Measurements from ENCODE around the gene EFCAB14. TPM values are rescaled to one million over a fixed set of nuclear protein-coding genes. Genes with fewer than 3 reads are reported as not detected.
"Not testable (repeated sequence)": the region's sequence is repeated elsewhere in the genome, so short reads cannot be mapped to it uniquely, and the experiment has no call there.

Gene EFCAB14
- polyA plus RNA-seq = 100 to 1,000 TPM in 1 of 3 donors, 10 to 100 TPM in 2; 85.8 to 145 (median 98.8) TPM

DNA sequence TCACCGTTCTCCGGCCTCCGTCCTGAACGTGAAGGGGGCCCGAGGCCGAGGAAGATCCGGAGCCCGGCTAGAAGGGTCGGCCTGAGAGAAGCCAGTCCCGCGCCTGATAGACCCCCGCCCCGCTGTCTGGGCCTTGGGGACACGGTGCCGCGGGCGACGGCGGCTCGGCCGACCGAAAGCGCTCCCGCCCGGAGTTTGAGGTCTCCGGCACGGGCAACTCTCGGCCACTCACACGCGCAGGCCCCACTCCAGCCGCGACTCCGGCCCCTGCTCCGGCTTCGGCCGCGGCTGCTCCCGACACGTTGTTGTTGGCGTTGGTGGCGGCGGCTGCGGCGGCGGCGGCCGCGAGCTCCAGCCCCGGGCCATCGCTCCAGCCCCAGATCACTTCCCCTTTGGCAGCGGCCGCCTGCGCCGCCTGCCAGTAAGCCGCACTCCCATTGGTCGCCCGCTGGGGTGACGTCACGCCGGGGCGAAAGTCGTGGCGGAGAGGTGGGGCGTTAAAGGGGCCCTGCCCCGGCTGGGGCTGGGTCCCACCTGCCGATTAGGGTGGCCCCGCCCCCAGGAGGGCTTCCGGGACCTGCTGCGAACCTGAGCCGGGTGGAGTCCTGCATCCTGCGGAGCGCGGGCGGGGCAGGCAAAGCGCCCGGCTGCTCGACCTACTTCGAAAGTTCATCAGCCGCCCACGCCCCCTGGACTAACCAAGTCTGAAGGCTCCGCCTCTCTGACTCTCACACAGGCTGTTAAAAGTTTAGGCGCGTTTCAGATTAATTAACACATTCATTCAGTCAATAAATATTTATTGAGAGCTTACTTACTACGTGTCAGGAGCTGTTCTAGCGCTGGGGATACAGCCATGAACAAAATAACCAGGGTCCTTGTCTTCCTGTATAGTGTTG, at the start of gene EFCAB14:
Gene EFCAB14 (minus strand): TSS at position 388 of the 896 bp plus-strand sequence. CDS start 1,027 bp downstream, outside the sequence.
- peaks cover 39 to 48% of the 10 kb centered on the region in 2 donors for H3K4me1 Mint-ChIP-seq
- peak within 1 kb of the TSS; percentile 89 to 93 (median 92) for H3K4me3 Mint-ChIP-seq
- H3K27me3 Mint-ChIP-seq (ENCODE audit: low read depth in 3 of 3) = peaks cover 6 to 10% (median 9%) of the 10 kb centered on the region in 3 donors
- H3K27ac Mint-ChIP-seq = peak within 1 kb of the TSS; percentile 87 to 95 (median 92)
- peak; percentile 98 to 99 (median 98) for DNase-seq
- H3K36me3 Mint-ChIP-seq = peaks cover 0 to 12% (median 5%) of the 10 kb centered on the region in 3 donors
- no peaks in the 10 kb centered on the region for H3K9me3 Mint-ChIP-seq

DNA sequence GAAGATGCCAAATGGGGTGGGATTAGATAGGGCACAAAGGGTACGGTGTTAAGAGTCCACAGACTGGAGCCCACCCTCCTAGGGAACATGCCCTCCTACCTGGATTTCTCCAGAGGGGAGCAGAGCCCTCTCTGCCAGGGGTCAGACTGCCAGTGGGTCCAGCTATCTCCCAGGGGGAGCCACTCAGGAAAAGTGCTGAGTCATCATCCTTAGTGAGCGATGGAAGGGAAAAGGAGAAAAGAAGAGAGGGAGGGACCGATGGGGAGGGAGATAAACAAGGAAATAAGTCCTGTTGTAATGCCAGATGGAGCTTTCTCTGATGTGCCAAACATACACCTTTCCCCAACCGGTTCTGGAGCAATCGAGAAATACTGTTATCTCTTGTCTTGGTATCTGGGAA, 49.5 kb upstream of the EFCAB14 start:
- DNase-seq = no peak
- Mint-ChIP-seq H3K27ac (no peak overlapping the region), H3K9me3 (peaks cover 14 to 46% (median 42%) of the 10 kb centered on the region in 6 donors), H3K4me1 (peaks cover 4 to 8% of the 10 kb centered on the region in 2 donors), H3K4me3 (no peak overlapping the region), H3K36me3 (peaks cover 0 to 11% (median 7%) of the 10 kb centered on the region in 3 donors), H3K27me3 (ENCODE audit: low read depth in 3 of 3) (peaks cover 10 to 17% (median 12%) of the 10 kb centered on the region in 3 donors)

DNA sequence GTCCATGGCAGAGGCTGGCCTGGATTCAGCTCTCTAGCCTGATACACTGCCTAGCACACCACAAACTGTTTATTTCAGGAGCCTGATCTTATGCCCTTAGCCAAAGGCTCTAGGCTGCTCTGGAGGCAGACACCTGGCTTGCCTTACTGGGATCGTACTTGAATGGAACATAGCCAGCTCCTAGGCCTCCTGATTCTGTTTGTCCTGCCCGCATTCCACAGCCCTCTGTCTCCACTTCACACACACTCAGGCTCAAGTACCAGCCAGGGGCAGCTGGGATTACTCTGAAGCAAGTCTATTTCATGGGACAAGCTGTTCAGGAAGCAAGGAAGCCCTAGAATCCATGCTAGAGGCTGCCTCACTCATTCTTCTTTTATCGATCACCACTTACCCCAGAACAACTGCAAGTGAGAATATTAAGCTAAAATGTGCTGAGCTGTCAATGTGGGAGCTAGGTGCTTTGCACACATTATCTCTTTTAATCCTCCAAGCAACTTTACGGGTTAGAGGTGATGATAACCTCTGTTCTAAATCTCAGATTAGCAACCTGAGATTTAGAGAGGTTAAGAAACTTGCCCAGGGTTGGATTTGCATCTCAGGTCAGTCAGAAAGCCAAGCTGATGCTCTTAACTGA, 48.9 kb upstream of the EFCAB14 start:
- Mint-ChIP-seq H3K4me1 (peaks cover 4 to 6% of the 10 kb centered on the region in 2 donors), H3K36me3 (peaks cover 0 to 11% (median 7%) of the 10 kb centered on the region in 3 donors), H3K4me3 (no peak overlapping the region), H3K9me3 (peaks cover 14 to 45% (median 42%) of the 10 kb centered on the region in 6 donors), H3K27ac (no peak overlapping the region), H3K27me3 (ENCODE audit: low read depth in 3 of 3) (peaks cover 10 to 17% (median 12%) of the 10 kb centered on the region in 3 donors)
- DNase-seq = no peak

DNA sequence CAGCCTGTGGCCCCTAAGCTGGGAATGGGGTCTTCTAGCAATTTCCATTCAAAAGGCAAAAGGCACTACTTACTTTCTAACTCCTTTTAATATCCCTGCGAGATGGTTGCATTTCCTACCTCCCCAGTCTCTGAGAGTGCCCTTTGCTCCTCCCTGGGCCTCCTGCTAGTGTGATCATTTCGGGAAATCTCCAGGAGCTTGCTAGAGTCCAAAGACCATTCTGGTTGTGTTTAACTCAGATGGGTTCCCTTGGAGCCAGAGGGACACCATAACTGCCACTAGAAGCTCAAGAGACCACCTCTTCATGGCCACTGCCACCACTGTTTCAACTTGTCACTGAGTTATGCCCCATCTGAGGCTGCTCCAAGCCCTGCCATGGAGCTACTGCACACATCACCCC, 45.5 kb upstream of the EFCAB14 start:
- no peak overlapping the region for H3K4me3 Mint-ChIP-seq
- peaks cover 0 to 14% (median 12%) of the 10 kb centered on the region in 6 donors for H3K9me3 Mint-ChIP-seq
- no peak overlapping the region for H3K27ac Mint-ChIP-seq
- peaks cover 8 to 15% (median 10%) of the 10 kb centered on the region in 3 donors for H3K27me3 Mint-ChIP-seq (ENCODE audit: low read depth in 3 of 3)
- no peak for DNase-seq
- no peaks in the 10 kb centered on the region for H3K4me1 Mint-ChIP-seq
- H3K36me3 Mint-ChIP-seq = no peaks in the 10 kb centered on the region

DNA sequence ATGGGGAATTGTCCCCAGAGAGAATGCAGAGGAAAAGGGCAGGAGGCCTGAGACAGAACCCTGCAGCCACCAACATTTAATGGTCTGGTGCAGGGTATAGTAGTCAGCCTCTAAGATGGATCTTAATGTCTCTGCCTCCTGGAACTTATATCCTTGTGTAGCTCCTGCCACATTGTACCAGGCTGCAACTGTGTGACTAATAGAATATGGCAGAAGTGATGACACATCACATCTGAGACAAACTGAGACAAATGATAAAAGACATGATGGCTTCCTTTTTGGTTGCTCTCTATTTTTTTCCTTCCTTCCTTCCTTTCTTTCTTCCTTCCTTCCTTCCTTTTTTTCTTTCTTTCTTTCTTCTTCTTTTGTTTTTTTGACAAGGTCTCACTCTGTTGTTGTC, 42.8 kb upstream of the EFCAB14 start:
- no peaks in the 10 kb centered on the region for H3K9me3 Mint-ChIP-seq
- DNase-seq = no peak
- no peak overlapping the region for H3K4me3 Mint-ChIP-seq
- H3K27me3 Mint-ChIP-seq (ENCODE audit: low read depth in 3 of 3) = peaks cover 7 to 11% (median 9%) of the 10 kb centered on the region in 3 donors
- H3K4me1 Mint-ChIP-seq = no peaks in the 10 kb centered on the region
- no peaks in the 10 kb centered on the region for H3K36me3 Mint-ChIP-seq
- no peak overlapping the region for H3K27ac Mint-ChIP-seq

- H3K9me3 Mint-ChIP-seq = no peaks in the 10 kb centered on the region
- no peak overlapping the region for H3K4me3 Mint-ChIP-seq
- peaks cover 7 to 11% (median 9%) of the 10 kb centered on the region in 3 donors for H3K27me3 Mint-ChIP-seq (ENCODE audit: low read depth in 3 of 3)
- DNase-seq = no peak
- H3K27ac Mint-ChIP-seq = no peak overlapping the region
- H3K4me1 Mint-ChIP-seq = no peaks in the 10 kb centered on the region
- H3K36me3 Mint-ChIP-seq = no peaks in the 10 kb centered on the region
Measured at GRCh38 chr1:46760558-46761166, 41.7 kb upstream of the EFCAB14 start.

- Mint-ChIP-seq H3K4me3 (no peak overlapping the region), H3K27ac (no peak overlapping the region), H3K4me1 (no peaks in the 10 kb centered on the region), H3K36me3 (no peaks in the 10 kb centered on the region), H3K9me3 (no peaks in the 10 kb centered on the region), H3K27me3 (ENCODE audit: low read depth in 3 of 3) (peaks cover 4 to 8% (median 4%) of the 10 kb centered on the region in 3 donors)
- no peak for DNase-seq
Measured at GRCh38 chr1:46757956-46758528, 39.1 kb upstream of the EFCAB14 start.

- H3K4me1 Mint-ChIP-seq = no peaks in the 10 kb centered on the region
- peaks cover 4 to 9% (median 4%) of the 10 kb centered on the region in 3 donors for H3K27me3 Mint-ChIP-seq (ENCODE audit: low read depth in 3 of 3)
Measured at GRCh38 chr1:46757247-46757955, 38.5 kb upstream of the EFCAB14 start.

GRCh38 chr1:46755121-46755520, 36.2 kb upstream of the EFCAB14 start:
- peaks cover 1 to 15% (median 1%) of the 10 kb centered on the region in 3 donors for H3K27me3 Mint-ChIP-seq (ENCODE audit: low read depth in 3 of 3)
- no peak overlapping the region for H3K27ac Mint-ChIP-seq
- no peak overlapping the region for H3K4me3 Mint-ChIP-seq
- H3K9me3 Mint-ChIP-seq = no peaks in the 10 kb centered on the region
- DNase-seq = no peak
- no peaks in the 10 kb centered on the region for H3K4me1 Mint-ChIP-seq
- no peaks in the 10 kb centered on the region for H3K36me3 Mint-ChIP-seq

More at GRCh38 chr1:46757247-46757955, 38.5 kb upstream of the EFCAB14 start:
- H3K9me3 Mint-ChIP-seq = no peaks in the 10 kb centered on the region
- DNase-seq = no peak
- H3K4me3 Mint-ChIP-seq = no peak overlapping the region
- no peak overlapping the region for H3K27ac Mint-ChIP-seq
- no peaks in the 10 kb centered on the region for H3K36me3 Mint-ChIP-seq

GRCh38 chr1:46754707-46755106, 35.8 kb upstream of the EFCAB14 start:
- not testable (repeated sequence) for H3K36me3 Mint-ChIP-seq, H3K4me3 Mint-ChIP-seq, H3K27ac Mint-ChIP-seq, DNase-seq, H3K4me1 Mint-ChIP-seq, H3K9me3 Mint-ChIP-seq
- peaks cover 1 to 15% (median 3%) of the 10 kb centered on the region in 3 donors for H3K27me3 Mint-ChIP-seq (ENCODE audit: low read depth in 3 of 3)

- no peaks in the 10 kb centered on the region for H3K4me1 Mint-ChIP-seq
- no peaks in the 10 kb centered on the region for H3K9me3 Mint-ChIP-seq
- H3K36me3 Mint-ChIP-seq = no peaks in the 10 kb centered on the region
- H3K4me3 Mint-ChIP-seq = no peak overlapping the region
- peaks cover 1 to 13% (median 7%) of the 10 kb centered on the region in 3 donors for H3K27me3 Mint-ChIP-seq (ENCODE audit: low read depth in 3 of 3)
- H3K27ac Mint-ChIP-seq = no peak overlapping the region
- no peak for DNase-seq
Measured at GRCh38 chr1:46753985-46754384, 35.1 kb upstream of the EFCAB14 start.

GRCh38 chr1:46749921-46750404, 31.0 kb upstream of the EFCAB14 start:
- H3K4me3 Mint-ChIP-seq = no peak overlapping the region
- no peak for DNase-seq
- H3K27ac Mint-ChIP-seq = no peak overlapping the region
- H3K27me3 Mint-ChIP-seq (ENCODE audit: low read depth in 3 of 3) = peaks cover 5 to 18% (median 7%) of the 10 kb centered on the region in 3 donors
- no peaks in the 10 kb centered on the region for H3K4me1 Mint-ChIP-seq
- H3K36me3 Mint-ChIP-seq = no peaks in the 10 kb centered on the region
- H3K9me3 Mint-ChIP-seq = no peaks in the 10 kb centered on the region

DNA sequence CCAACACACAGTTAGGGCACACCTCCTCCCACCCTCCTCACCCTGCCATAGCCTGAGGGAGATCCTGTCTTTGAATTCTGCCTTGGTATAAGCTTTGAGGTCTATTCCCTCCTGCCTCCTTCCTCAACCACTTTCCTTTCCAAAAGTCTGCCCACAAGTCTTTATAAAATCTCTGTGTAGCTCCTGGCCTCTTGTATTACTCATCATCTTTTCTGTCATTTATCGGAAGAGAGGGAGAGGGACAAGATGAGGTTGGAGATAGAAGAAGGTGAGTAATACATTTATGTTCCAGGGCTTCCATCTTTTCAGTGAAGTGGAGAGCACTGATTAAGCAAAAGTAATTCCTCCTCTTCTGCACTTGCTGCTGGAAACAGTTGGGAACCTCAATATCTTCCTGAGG, 30.5 kb upstream of the EFCAB14 start:
- H3K4me1 Mint-ChIP-seq = no peaks in the 10 kb centered on the region
- no peak overlapping the region for H3K27ac Mint-ChIP-seq
- no peaks in the 10 kb centered on the region for H3K9me3 Mint-ChIP-seq
- H3K27me3 Mint-ChIP-seq (ENCODE audit: low read depth in 3 of 3) = peaks cover 5 to 18% (median 7%) of the 10 kb centered on the region in 3 donors
- no peak for DNase-seq
- H3K4me3 Mint-ChIP-seq = no peak overlapping the region
- no peaks in the 10 kb centered on the region for H3K36me3 Mint-ChIP-seq
